GM23248 (cell line): Measurements from ENCODE around the gene GNE.

Experiments
- EZH2 ChIP-seq: fragments of 200-600 bp; sonication (generic); IDR thresholded peaks from 2 replicates; pipeline ENCODE4 v1.6.1; 2018; ENCODE audit warnings: antibody characterized with exemption, mild to moderate bottlenecking; ENCODE audit not compliant: insufficient read depth, poor library complexity, severe bottlenecking
- EZH2phosphoT487 ChIP-seq: fragments of 200-600 bp; sonication (generic); IDR thresholded peaks from 2 replicates; pipeline ENCODE4 v1.6.1; 2018; ENCODE audit warnings: antibody characterized with exemption, moderate library complexity, mild to moderate bottlenecking, low read depth; ENCODE audit not compliant: insufficient read depth

DNA sequence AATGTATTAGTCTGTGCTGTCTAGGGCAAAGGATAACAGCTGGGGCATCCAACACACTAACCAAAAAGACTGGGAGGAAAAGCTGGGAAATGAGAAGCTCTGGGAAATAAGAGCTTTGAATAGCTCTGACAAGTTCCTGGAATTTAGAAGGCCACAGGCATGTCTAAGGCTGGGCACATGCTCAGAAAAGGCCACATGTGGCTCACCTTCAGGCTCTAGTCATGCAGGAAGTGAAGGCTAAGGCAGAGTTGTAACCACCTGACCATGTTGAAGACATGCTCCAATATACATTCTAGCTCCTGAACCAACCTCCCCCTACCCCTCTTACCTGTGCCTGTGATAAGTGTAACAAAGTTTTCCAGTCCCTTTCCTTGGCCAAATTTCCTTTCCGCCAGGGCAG is 35.8 kb downstream of the GNE start:
- TF ChIP-seq EZH2phosphoT487 = no peak
- TF ChIP-seq EZH2 = no peak
